Measurements from ENCODE around the gene ZNRF1. TPM values are rescaled to one million over a fixed set of nuclear protein-coding genes. Genes with fewer than 3 reads are reported as not detected.
"Not testable (repeated sequence)": the region's sequence is repeated elsewhere in the genome, so short reads cannot be mapped to it uniquely, and the experiment has no call there.

The ZNRF1 gene
- total RNA-seq, 1 donor = 19.9 TPM

GRCh38 chr16:75088934-75089333, 90.1 kb downstream of the ZNRF1 start:
- Histone ChIP-seq H4K20me1 (ENCODE audit: insufficient read depth, low read length) (peaks cover 55% of the 10 kb centered on the region), H2AFZ (ENCODE audit: low read length) (no peak overlapping the region), H3K9me3 (ENCODE audit: low read depth, low read length) (no peaks in the 10 kb centered on the region), H3K4me1 (ENCODE audit: insufficient read depth, low read length) (no peaks in the 10 kb centered on the region), H3K27me3 (ENCODE audit: insufficient read depth, low read length) (no peaks in the 10 kb centered on the region), H3K36me3 (ENCODE audit: insufficient read depth, low read length) (no peaks in the 10 kb centered on the region), H3K79me2 (ENCODE audit: insufficient read depth, low read length) (peaks cover 44% of the 10 kb centered on the region), H3K4me3 (ENCODE audit: insufficient read depth, low read length) (no peak overlapping the region), H3K4me2 (ENCODE audit: insufficient read depth, low read length) (no peak overlapping the region), H3K27ac (ENCODE audit: low read depth, low read length) (no peak overlapping the region)
- no peak for TF ChIP-seq CTCF (IDR thresholded peaks at IDR 0.05; ENCODE audit: extremely low read depth, low read depth, low read length)
- DNase-seq (ENCODE audit: insufficient read length, low spot score, missing footprints) = no peak

- H3K9me3 ChIP-seq (ENCODE audit: low read depth, low read length) = no peaks in the 10 kb centered on the region
- no peak overlapping the region for H3K27ac ChIP-seq (ENCODE audit: low read depth, low read length)
- peaks cover 57% of the 10 kb centered on the region for H4K20me1 ChIP-seq (ENCODE audit: insufficient read depth, low read length)
- no peaks in the 10 kb centered on the region for H3K36me3 ChIP-seq (ENCODE audit: insufficient read depth, low read length)
- no peak overlapping the region for H2AFZ ChIP-seq (ENCODE audit: low read length)
- no peak for DNase-seq (ENCODE audit: insufficient read length, low spot score, missing footprints)
- no peaks in the 10 kb centered on the region for H3K4me1 ChIP-seq (ENCODE audit: insufficient read depth, low read length)
- no peak for TF ChIP-seq CTCF (IDR thresholded peaks at IDR 0.05; ENCODE audit: extremely low read depth, low read depth, low read length)
- no peak overlapping the region for H3K4me3 ChIP-seq (ENCODE audit: insufficient read depth, low read length)
- H3K27me3 ChIP-seq (ENCODE audit: insufficient read depth, low read length) = no peaks in the 10 kb centered on the region
- peaks cover 44% of the 10 kb centered on the region for H3K79me2 ChIP-seq (ENCODE audit: insufficient read depth, low read length)
- H3K4me2 ChIP-seq (ENCODE audit: insufficient read depth, low read length) = no peak overlapping the region
Measured at GRCh38 chr16:75089486-75090202, 90.8 kb downstream of the ZNRF1 start.

GRCh38 chr16:75090899-75091298, 92.1 kb downstream of the ZNRF1 start:
- peaks cover 57% of the 10 kb centered on the region for H4K20me1 ChIP-seq (ENCODE audit: insufficient read depth, low read length)
- DNase-seq (ENCODE audit: insufficient read length, low spot score, missing footprints); H3K4me1 ChIP-seq (ENCODE audit: insufficient read depth, low read length); H3K36me3 ChIP-seq (ENCODE audit: insufficient read depth, low read length); H3K4me3 ChIP-seq (ENCODE audit: insufficient read depth, low read length); H3K9me3 ChIP-seq (ENCODE audit: low read depth, low read length); H2AFZ ChIP-seq (ENCODE audit: low read length); H3K27ac ChIP-seq (ENCODE audit: low read depth, low read length); H3K27me3 ChIP-seq (ENCODE audit: insufficient read depth, low read length); H3K4me2 ChIP-seq (ENCODE audit: insufficient read depth, low read length): not testable (repeated sequence)
- peaks cover 41% of the 10 kb centered on the region for H3K79me2 ChIP-seq (ENCODE audit: insufficient read depth, low read length)

GRCh38 chr16:75091619-75092018, 92.8 kb downstream of the ZNRF1 start:
- not testable (repeated sequence) for H3K27ac ChIP-seq (ENCODE audit: low read depth, low read length); DNase-seq (ENCODE audit: insufficient read length, low spot score, missing footprints); H2AFZ ChIP-seq (ENCODE audit: low read length); H3K36me3 ChIP-seq (ENCODE audit: insufficient read depth, low read length); H3K4me1 ChIP-seq (ENCODE audit: insufficient read depth, low read length); H3K27me3 ChIP-seq (ENCODE audit: insufficient read depth, low read length); H3K4me3 ChIP-seq (ENCODE audit: insufficient read depth, low read length); H3K9me3 ChIP-seq (ENCODE audit: low read depth, low read length); H3K4me2 ChIP-seq (ENCODE audit: insufficient read depth, low read length)
- Histone ChIP-seq H3K79me2 (ENCODE audit: insufficient read depth, low read length) (peaks cover 39% of the 10 kb centered on the region), H4K20me1 (ENCODE audit: insufficient read depth, low read length) (peaks cover 55% of the 10 kb centered on the region)

GRCh38 chr16:75092777-75093176, 94.0 kb downstream of the ZNRF1 start:
- Histone ChIP-seq H3K4me2 (ENCODE audit: insufficient read depth, low read length) (no peak overlapping the region), H3K9me3 (ENCODE audit: low read depth, low read length) (no peaks in the 10 kb centered on the region), H3K79me2 (ENCODE audit: insufficient read depth, low read length) (peaks cover 28% of the 10 kb centered on the region), H3K4me3 (ENCODE audit: insufficient read depth, low read length) (no peak overlapping the region), H3K27me3 (ENCODE audit: insufficient read depth, low read length) (no peaks in the 10 kb centered on the region), H3K4me1 (ENCODE audit: insufficient read depth, low read length) (no peaks in the 10 kb centered on the region), H3K36me3 (ENCODE audit: insufficient read depth, low read length) (peaks cover 6% of the 10 kb centered on the region), H4K20me1 (ENCODE audit: insufficient read depth, low read length) (peaks cover 52% of the 10 kb centered on the region), H3K27ac (ENCODE audit: low read depth, low read length) (no peak overlapping the region), H2AFZ (ENCODE audit: low read length) (no peak overlapping the region)
- no peak for DNase-seq (ENCODE audit: insufficient read length, low spot score, missing footprints)
- TF ChIP-seq CTCF (IDR thresholded peaks at IDR 0.05; ENCODE audit: extremely low read depth, low read depth, low read length) = no peak
